Skin of body (tissue), 2 donors: Measurements from ENCODE around the gene PFKM. TPM values are rescaled to one million over a fixed set of nuclear protein-coding genes. Genes with fewer than 3 reads are reported as not detected.
"Not testable (repeated sequence)": the region's sequence is repeated elsewhere in the genome, so short reads cannot be mapped to it uniquely, and the experiment has no call there.

ENCODE experiments used
- DNase-seq: peaks from one replicate; lab custom pipeline; 2025; lab: John Stamatoyannopoulos, UW
- total RNA-seq: library from RNA; depleted of rRNA; stranded (reverse); fragments of >200 nt; gene quantifications from one replicate; pipeline ENCODE4 v1.2.3, GENCODE V29; 2014

The PFKM gene
- total RNA-seq, 1 donor from 2014 or later: 54.3 TPM

DNA sequence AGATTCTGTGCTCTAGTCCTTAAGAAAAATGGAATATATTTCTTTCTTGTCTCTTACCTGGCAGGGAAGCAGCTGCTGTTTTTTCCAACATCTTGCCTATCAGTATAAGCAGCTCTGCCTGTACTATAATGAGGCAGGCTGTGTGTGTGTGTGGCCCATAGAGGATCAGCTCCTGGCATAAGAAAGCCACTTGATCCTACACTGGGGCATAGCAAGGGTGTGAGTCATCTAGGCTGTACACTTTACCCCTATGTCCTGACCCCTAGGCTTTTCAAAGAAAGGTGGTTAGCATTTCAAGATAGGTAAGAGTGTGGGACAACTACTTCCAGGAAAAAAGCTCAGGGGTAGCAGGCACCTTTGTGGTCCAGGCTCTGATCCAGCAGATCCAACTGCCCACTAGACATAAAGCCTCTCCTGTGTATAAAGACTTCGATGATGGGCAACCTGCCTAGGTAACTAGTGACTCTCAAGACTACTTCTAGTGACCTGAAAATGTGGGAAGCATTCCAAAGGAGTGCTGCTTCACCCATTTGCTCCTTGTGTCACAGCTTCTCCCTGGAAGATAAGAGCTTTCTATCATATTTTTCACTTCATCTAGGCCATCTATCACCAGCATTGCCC lies 8.4 kb upstream of the PFKM start:
- DNase-seq: no peak

DNA sequence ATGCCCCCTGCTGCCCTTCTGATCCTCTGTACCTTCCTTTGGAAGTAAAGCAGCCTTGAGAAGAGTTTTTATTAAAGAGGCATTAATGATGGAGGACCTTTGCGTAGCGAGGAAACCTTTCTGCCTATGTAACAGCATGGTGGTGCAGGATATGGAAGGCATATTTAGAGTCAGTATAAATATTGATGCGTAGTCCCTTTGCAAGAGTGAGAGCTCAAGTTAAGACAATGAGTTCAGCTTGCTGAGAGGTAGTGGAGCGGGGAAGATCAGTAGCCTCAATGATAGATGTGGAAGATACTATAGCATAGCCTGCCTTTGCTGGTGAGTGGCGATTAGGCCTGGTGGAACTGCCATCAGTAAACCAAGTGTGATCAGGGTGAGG lies 7.9 kb upstream of the PFKM start:
- DNase-seq: not testable (repeated sequence)

DNA sequence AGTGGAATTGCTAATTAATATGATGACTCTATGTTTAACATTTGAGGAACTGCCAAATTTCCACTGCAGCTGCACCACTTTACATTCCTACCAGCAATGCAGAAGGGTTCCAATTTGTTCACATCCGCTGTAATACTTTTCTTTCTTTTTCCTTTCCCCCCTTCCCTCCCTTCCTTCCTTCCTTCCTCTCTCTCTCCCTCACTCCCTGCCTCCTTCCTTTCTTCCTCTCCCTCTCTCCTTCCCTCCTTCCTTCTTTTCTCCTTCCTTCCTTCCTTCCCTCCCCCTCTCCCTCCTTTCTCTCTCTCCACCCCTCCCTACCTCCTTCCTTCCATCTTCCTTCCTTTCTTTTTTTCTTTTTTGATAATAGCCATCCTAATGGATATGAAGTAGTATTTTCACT lies 3.2 kb upstream of the PFKM start:
- DNase-seq: no peak

DNA sequence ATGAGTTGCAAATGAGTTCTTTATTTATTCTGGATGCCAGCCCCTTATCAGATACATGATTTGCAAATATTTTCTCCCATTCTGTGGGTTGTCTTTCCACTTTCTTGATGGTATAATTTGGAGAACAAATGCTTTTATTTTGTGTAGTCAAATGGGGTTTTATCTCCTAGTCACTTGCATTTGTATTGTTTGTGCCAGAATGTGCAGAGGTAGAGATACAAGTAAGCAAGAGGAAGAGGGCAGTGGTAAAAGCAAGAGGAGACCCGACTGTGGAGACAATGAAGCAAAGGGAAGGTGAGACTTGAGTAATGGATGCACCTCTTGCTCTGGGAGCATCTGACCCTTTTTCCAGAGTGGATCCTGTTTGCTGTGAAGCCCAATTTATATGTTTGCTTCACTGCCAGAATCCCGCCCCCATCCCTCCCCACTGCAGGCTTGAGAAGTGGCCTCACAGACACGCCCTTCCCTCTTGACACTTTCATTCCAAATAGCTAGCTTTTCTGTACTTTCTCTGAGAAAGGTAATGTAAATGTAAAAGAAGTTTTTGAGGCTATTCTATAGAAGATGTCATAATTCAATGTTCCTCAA lies 786 bp upstream of the PFKM start:
- no peak for DNase-seq

DNA sequence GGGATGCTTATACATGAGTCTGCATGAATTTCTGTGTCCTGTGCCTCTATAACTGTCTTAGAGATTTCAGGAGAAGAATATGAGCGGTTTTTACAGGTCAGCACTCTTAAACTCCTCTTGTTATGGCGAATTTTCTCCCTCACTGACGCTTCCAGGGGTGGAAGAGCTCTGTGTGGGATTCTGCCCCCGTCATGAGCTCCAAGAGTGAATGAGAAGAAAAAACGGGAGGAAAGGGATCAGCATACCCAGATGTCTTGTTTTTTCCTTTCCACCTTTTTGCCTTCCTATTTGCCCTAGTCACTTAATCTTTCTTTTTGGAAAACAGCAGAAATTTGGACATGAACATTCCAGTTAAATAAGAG lies 651 bp downstream of the PFKM start:
- DNase-seq: no peak

DNA sequence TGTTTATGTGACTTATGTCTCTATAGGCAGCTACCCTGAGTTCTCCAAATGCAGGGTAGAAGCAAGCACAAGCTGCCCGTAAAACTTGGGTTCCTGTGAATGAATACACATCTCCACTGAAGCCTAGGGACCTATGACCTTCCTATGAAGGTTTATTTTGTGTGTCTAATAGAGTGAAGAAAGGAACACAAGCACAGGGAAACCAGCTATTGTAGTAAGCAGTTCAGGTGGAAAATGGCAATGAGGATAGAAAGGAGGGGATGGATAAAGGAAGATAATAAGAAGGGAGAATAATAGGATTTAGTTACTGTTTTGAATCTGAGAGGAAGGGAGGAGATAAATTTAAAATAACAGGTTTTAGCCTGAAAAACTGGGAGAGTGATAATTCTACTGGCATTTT lies 2.4 kb downstream of the PFKM start:
- DNase-seq: no peak

DNA sequence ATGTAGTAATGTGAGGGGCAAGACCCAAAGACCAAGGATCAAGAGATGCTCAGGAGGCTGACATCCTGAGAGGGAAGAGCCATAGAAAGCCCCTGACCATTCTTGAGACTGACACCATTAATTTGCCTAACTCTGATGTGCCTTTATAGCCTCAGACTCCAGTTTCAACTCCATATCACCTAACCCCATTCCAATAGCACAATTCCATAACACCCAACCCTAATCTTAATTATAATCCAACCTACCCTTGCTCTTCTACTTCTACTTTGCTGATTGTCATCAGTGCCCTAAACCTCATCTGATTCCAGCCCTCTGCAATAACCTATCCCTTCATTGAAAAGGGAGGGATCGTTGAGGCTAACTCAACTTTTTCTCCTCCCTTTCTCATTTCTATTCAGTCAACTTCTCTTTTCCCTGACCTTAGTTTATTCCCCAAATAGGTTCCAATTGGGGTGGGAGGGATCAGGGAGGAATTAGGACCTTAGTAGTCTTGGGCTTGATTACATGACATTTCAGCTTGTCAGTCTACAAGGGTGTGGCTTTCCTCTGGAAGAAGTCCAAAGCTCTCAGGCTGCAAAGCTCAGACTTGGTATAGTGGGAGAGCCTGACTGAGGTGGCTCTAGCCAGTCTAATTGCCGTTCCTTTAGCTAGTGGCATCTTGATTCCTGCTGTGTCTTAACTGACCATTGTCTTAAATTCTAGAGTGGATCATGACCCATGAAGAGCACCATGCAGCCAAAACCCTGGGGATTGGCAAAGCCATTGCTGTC lies 3.1 kb downstream of the PFKM start:
- DNase-seq: no peak

DNA sequence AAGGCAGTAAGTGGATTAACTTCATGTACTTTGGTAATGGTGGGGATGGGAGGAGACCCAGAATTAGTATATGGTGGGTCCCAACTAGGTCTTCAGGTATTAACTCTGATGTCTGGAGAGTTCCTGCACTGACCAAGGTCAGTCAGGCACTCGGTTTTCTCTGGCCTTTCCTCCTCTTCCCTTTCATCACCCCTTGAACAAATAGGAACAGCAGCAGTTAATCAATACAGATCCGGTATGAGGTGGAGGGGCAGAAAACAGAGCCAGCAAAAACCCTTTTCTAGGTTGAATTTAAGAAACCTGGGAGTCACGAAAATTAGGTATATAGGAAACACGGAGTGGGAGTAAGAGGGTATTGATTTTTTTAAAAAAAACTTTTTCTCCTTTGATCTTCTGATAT lies 4.0 kb downstream of the PFKM start:
- no peak for DNase-seq

DNA sequence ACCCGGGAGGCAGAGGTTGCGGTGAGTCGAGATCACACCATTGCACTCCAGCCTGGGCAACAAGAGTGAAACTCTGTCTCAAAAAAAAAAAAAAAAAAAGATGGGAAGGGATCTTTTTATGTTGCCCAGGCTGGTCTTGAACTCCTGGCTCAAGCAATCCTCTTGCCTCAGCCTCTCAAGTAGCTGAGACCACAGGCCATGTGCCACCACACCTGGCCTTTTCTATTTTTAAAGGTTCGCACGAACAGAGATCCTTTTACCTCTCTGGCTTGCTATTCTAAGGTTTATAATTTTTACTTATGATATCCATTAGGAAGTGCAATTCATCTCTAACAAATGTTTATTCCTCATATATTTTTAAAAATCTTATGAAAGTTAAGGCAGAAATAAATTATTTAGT lies 6.4 kb downstream of the PFKM start:
- DNase-seq: not testable (repeated sequence)

DNA sequence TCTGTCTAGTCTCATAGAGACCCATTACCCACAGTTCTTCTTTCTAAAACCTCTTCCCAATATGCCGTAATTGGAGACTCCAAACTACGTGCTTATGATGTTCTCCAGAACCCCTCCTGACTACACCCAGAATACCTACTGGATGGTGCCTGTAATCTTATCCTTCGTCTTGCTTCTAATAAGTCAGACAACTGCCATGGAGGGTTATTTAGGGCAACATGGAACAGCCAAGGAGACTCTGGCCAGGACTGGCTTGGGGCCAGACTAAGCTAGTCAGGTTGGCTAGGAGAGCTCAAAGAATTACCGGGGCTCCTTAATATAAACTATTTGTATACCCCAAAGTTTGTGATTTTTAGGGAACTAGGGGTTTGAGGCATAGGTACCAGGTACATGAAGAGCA lies 6.8 kb downstream of the PFKM start:
- DNase-seq: no peak

DNA sequence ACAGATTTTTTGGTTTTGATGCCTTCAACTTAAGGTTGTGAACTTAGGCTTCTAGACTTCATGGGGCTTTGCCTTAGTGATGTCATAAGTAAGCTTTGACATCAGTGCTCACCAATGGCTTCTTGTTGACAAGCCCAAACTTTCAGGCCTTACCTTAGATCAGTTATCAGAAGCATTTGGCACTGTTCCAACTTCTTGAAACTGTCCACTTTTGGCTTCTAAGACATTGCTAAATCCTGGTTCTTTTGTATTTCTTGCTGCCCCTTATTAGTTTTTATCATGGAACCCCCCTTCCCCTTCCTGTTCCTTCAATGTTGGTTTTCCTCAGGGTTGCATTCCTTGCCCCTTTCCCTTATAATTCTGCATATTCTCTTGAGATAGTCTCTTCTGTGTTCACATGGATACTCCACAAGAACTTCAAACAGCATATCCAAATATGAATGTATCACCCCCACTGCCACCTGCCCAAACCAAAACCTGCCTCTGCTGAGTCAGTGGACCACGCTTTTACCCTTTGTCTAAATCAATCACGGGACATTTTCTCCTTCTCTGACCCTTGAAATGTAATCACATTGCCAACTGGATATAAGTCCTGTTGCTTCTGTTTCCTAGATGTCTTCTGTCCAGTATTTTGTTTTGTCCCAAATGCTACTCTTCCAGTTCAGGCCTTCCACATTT lies 7.9 kb downstream of the PFKM start:
- no peak for DNase-seq

DNA sequence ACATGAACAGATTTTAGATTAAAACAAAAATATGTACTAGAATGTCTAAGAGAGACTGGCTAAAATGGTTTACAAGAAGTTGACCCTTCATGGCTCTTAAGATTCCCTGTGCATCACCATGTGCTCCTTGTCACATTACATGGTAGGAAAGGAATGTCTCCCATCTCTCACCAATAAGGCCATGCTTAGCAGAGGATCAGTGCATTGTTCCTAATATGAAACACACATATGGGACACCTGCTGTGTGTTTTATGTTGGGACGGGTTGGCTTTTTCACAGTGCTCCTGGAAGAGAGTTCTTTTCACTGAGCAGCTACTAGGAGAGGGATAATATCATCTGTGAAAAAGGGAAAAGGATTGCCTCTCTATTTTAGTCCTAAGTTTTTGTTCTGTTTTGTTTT lies 9.6 kb downstream of the PFKM start:
- DNase-seq: no peak

DNA sequence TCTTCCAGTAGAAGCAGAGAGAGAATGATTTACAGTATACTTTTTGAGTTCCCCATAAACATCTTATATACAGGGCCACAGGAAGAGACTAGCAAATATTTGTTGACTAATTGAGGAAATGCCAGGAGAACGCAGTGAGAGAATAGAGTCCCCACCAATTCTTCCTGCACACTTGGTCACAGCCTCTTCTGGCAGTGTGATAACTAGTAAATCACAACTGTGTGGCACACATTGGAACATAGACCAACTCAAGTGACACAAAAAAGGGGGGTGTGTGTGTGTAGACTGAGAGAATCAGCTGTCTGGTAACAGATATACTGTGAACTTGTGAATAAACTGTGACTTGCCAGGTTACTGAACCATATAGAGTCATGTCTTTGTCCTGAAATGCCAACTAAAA lies 10.2 kb downstream of the PFKM start:
- DNase-seq: no peak

DNA sequence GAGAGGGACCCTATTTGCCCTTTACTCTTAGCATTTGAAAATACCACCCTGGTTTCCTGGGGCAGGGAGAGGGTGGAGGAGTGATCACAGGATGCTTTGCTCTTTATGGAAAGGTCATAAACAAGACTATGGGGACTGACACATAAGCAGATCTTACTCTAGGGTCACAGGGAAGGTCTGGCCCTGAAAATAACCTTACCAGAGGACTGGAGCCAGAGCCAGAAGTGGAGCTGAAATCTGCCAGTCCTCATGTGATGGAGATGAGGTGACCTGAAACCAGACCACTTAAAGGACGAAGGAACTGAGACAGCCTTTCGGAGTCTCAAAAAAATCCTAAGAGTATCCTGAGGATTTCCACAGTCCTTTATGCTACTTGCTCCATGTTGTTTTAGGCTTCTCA lies 12.4 kb downstream of the PFKM start:
- no peak for DNase-seq

DNA sequence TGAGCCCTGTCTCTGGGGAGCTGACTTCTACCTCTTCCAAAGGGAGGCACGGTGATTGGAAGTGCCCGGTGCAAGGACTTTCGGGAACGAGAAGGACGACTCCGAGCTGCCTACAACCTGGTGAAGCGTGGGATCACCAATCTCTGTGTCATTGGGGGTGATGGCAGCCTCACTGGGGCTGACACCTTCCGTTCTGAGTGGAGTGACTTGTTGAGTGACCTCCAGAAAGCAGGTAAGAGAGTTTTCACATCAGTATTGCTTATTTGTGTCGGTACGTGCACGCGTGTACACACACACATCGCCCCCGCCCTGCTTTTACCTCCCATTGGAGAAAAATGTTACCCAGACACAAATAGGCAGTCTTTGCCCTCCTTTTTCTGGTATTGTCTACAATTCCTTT lies 13.7 kb downstream of the PFKM start:
- no peak for DNase-seq

DNA sequence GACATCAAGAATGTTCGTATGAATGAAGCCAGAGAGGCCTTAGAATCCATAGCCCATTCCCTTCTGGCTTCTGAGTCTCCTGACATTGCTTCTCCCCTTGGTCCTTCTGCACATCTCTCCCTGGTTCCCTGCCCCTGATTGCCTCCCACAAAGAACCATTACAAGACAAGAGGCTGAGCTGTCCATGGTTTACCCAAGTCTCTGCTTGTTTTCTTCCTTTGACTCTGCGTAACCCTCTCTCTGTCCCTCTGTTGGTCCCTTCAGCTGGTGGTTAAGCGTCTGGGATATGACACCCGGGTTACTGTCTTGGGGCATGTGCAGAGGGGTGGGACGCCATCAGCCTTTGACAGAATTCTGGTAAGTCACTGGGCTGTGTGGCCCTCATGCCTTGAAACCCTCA lies 15.9 kb downstream of the PFKM start:
- no peak for DNase-seq

DNA sequence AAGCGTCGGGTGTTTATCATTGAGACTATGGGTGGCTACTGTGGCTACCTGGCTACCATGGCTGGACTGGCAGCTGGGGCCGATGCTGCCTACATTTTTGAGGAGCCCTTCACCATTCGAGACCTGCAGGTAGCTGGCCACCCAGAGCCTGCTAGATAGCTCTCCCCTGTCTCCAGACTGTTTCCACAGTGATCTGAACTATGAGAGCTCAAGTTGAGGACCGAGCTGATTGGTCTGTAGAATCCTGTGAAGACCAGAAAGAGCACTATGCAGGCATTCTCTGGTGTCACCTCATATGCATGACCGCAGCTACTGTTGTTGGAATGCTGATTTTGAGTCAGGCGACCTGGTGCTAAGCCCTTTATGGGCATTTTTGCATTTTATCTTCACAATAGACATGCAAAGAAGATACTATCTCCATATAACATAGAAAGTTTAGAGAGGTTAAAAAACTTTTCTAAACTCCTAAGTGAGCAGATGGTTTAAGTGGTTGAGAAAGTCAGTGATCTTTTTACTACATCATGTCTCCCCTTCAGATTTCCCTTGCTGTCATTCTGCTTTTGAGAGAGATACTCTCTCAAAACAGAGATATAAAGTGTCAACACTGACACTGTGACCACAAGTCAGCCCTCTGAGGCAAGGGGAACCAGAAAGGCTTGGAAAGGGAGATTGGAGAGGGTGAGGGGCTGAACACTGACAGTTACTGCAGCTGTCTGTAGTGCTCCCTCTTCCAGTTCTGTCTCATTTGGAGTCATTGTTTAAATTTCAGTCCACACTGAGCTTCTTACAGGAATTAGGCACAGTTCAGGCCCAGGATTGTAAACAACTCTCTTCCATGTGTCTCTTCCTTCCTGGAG lies 23.9 kb downstream of the PFKM start:
- DNase-seq: no peak

DNA sequence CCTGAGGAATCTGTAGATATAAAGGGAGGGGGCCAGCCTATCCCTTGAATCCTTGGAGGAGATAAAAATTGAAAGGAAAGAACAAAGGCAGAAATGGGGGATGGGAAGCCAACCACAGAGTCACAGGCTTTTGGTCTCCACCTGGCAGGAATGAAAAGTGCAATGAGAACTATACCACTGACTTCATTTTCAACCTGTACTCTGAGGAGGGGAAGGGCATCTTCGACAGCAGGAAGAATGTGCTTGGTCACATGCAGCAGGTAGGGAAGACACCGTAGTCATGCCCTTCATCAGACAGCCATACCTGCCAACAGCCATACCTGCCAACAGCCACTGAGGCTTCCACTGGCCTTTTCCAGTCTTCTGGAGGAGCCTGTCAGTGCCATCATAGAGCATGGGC lies 24.7 kb downstream of the PFKM start:
- no peak for DNase-seq

DNA sequence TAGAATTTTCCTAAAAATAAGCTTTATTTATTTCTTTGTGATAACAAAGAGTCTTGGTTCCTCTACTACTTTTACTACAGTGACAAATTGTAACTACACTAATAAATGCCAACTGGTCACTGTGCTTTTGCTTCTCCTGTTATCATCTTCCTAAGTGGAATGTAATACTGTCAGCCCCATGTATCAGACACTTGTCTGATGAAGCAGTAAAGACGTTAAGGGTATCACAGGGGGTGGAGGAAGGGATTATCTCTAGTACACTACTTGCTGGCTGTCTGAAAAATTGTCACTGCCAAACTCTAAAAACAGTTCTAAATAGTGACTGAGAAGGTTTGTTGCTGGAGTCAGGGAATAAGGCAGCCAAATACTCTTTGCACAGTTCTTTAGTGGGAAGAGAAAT lies 26.8 kb downstream of the PFKM start:
- no peak for DNase-seq

DNA sequence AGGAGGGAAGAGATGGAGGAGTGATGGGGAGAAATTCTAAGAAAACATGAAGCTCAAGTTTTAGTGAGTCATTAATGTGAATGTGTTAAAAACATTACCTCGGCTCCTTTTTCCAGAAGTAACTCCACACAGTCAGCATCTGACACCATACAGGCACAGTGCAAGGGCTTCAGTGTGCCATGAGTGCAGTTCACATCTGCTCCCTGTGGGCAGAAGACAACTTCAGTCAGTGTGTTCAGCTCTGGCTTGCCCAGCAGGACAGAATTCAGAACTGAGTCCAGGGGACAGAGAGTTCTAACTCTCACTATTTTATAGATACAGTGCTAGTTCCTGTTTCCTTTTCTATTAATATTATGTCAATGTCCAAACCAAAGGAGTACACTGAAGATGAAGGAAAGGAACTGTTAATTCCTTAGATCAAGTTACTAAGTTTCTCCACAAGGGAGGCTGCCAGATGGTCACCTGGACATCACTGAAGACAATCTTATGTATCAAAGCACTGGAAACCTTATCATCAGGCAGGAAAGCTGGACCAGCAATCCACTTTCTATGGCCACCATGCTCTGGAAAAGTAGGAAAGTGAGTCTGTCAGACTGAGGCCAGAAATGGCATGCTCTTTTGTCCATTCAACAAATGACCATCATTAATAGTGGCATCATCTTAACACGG lies 32.1 kb downstream of the PFKM start:
- no peak for DNase-seq

DNA sequence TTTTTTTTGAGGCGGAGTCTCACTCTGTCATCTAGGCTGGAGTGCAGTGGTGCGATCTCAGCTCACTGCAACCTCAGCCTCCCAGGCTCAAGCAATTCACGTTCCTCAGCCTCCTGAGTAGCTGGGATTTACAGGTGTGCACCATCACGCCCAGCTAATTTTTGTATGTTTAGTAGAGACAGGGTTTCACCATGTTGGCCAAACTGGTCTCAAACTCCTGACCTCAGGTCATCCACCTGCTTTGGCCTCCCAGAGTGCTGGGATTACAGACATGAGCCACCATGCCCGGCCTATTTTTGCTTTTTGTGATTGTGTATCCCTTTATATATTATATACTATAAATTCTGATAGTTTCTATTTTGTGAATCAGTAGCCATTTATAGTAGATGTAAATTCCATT lies 36.6 kb downstream of the PFKM start:
- DNase-seq: not testable (repeated sequence)
